Stimulated activated CD4-positive, alpha-beta T cell treated with anti-CD3 and anti-CD28 coated beads, Interleukin-15, amount 100 ng/mL, for 1 hour (primary cell): ENCODE measurements around the gene EMB.
"Not testable (repeated sequence)": the region's sequence is repeated elsewhere in the genome, so short reads cannot be mapped to it uniquely, and the experiment has no call there.

Experiments
- DNase-seq, 2 donors: peaks; one replicate each; pipeline ENCODE4 v3.0.0-alpha.2; 2020; ENCODE audit warnings: low read depth in 1 of 2, low spot score in 1 of 2

Gene EMB

GRCh38 chr5:50423100-50423799 lies 17.8 kb downstream of the EMB start:
- DNase-seq, result not testable (repeated sequence)

GRCh38 chr5:50421184-50421950 lies 19.7 kb downstream of the EMB start:
- not testable (repeated sequence) for DNase-seq

- no peak for DNase-seq
Observed at GRCh38 chr5:50420343-50420935, 20.6 kb downstream of the EMB start.

- not testable (repeated sequence) for DNase-seq
Observed at GRCh38 chr5:50419656-50420055, 21.4 kb downstream of the EMB start.

- not testable (repeated sequence) for DNase-seq
Observed at GRCh38 chr5:50416637-50417036, 24.5 kb downstream of the EMB start.

GRCh38 chr5:50415912-50416311 lies 25.2 kb downstream of the EMB start:
- no peak for DNase-seq

- DNase-seq, result not testable (repeated sequence)
Observed at GRCh38 chr5:50410932-50411331, 30.2 kb downstream of the EMB start.

GRCh38 chr5:50406877-50407276 lies 34.2 kb downstream of the EMB start:
- no peak for DNase-seq

- no peak for DNase-seq
Observed at GRCh38 chr5:50401336-50401735, 39.8 kb downstream of the EMB start.

GRCh38 chr5:50393925-50394609 lies 47.0 kb downstream of the EMB start:
- not testable (repeated sequence) for DNase-seq

GRCh38 chr5:50392289-50392688 lies 48.8 kb downstream of the EMB start:
- DNase-seq, result not testable (repeated sequence)

- DNase-seq, result not testable (repeated sequence)
Observed at GRCh38 chr5:50384381-50384780, 56.7 kb downstream of the EMB start.

GRCh38 chr5:50376696-50377095 lies 64.4 kb downstream of the EMB start:
- not testable (repeated sequence) for DNase-seq

- not testable (repeated sequence) for DNase-seq
Observed at GRCh38 chr5:50369287-50370033, 71.6 kb downstream of the EMB start.

- DNase-seq, result no peak
Observed at GRCh38 chr5:50365426-50366251, 75.4 kb downstream of the EMB start.

GRCh38 chr5:50364535-50365309 lies 76.4 kb downstream of the EMB start:
- DNase-seq, result not testable (repeated sequence)

GRCh38 chr5:50359187-50359586 lies 81.9 kb downstream of the EMB start:
- DNase-seq, result no peak

GRCh38 chr5:50352382-50352781 lies 88.7 kb downstream of the EMB start:
- no peak for DNase-seq
